RWPE1 (cell line): ENCODE results near the gene TMEM184C.

Experiments
- CTCF ChIA-PET: fragments of 350-600 bp; sonication (Branson Sonifier 250); formaldehyde crosslinking; extraction: SDS; loops from one replicate; lab custom pipeline; 2021; lab: Yijun Ruan, JAX
- POLR2A ChIA-PET: fragments of 400-600 bp; formaldehyde crosslinking; extraction: SDS; loops from one replicate; lab custom pipeline; 2020; ENCODE audit warnings: antibody characterized with exemption; ENCODE audit not compliant: low non-redundant PET; lab: Yijun Ruan, JAX
- DNase-seq: peaks from one replicate; pipeline ENCODE4 v3.0.0; 2012; ENCODE audit warnings: low spot score
- H3K27ac ChIP-seq: fragments of 450-650 bp; 2 replicates; pipeline ENCODE4 v1.5.1; 2017
- TF ChIP-seq, protein P1 (sequence below): fragments of 450-650 bp; conservative IDR thresholded peaks from 2 replicates; pipeline ENCODE4 v1.5.1; 2017; ENCODE audit warnings: low read depth, mild to moderate bottlenecking

The TMEM184C gene

GRCh38 chr4:147596377-147596776 is 20.8 kb upstream of the TMEM184C start:
- peak; percentile 25 for DNase-seq
- CTCF ChIA-PET, result interaction anchor here (0.6 to 1.6 kb wide), 3 partner anchors 26 to 1349 kb away, joined by 3 to 6 read pairs (median 3); no protein-coding TSS in a partner anchor
- no peak overlapping the region for H3K27ac ChIP-seq
- POLR2A ChIA-PET, result no interaction called here
- TF ChIP-seq, protein P1, sequence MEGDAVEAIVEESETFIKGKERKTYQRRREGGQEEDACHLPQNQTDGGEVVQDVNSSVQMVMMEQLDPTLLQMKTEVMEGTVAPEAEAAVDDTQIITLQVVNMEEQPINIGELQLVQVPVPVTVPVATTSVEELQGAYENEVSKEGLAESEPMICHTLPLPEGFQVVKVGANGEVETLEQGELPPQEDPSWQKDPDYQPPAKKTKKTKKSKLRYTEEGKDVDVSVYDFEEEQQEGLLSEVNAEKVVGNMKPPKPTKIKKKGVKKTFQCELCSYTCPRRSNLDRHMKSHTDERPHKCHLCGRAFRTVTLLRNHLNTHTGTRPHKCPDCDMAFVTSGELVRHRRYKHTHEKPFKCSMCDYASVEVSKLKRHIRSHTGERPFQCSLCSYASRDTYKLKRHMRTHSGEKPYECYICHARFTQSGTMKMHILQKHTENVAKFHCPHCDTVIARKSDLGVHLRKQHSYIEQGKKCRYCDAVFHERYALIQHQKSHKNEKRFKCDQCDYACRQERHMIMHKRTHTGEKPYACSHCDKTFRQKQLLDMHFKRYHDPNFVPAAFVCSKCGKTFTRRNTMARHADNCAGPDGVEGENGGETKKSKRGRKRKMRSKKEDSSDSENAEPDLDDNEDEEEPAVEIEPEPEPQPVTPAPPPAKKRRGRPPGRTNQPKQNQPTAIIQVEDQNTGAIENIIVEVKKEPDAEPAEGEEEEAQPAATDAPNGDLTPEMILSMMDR, result no peak

DNA sequence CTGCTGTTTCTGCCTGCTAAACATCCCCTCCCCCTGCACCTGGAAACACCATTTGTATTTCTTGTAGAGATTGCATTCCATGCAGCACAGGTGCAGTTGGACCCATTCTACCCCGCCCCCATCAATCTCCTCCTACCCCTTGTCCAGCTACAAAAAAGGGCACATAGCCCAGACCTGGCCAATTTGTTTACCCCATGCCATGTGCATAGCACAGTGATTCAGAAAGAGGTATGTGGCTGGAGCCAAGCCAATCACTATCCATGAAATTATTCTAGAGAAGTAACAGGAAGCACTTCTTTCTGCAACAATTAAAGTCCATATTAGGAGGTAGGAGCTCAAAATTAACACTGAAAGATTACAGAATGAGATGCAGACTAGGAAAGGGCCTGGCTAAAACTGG is 20.2 kb upstream of the TMEM184C start:
- ChIA-PET POLR2A (no interaction called here), CTCF (interaction anchor here (0.6 to 1.6 kb wide), 5 partner anchors 8 to 1349 kb away, joined by 3 to 6 read pairs (median 3); no protein-coding TSS in a partner anchor)
- TF ChIP-seq, protein P1, result no peak
- H3K27ac ChIP-seq, result no peak overlapping the region
- DNase-seq, result peak; percentile 81

DNA sequence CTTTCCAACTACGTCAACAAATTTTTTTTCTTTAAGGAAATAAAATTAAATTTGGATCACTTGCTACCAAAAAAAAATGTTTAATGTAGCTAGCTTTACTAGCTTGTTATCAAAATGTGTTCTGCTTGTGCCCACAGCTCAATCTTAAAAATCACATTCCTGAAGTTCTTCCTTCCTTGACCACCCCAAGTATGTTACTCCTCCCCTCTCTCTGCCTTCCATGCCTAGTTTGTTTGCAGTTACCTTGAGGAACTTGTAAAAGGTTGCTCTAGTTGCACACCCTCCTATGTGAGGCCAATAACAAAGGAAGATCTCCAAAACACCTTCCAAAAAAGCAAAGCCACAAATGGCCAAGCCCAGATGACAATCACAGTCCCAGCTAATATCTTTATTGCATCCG is 19.6 kb upstream of the TMEM184C start:
- DNase-seq, result no peak
- TF ChIP-seq, protein P1, result no peak
- POLR2A ChIA-PET, result no interaction called here
- CTCF ChIA-PET, result interaction anchor here (0.6 to 1.6 kb wide), 4 partner anchors 9 to 343 kb away, joined by 3 to 4 read pairs (median 4); no protein-coding TSS in a partner anchor
- no peak overlapping the region for H3K27ac ChIP-seq

DNA sequence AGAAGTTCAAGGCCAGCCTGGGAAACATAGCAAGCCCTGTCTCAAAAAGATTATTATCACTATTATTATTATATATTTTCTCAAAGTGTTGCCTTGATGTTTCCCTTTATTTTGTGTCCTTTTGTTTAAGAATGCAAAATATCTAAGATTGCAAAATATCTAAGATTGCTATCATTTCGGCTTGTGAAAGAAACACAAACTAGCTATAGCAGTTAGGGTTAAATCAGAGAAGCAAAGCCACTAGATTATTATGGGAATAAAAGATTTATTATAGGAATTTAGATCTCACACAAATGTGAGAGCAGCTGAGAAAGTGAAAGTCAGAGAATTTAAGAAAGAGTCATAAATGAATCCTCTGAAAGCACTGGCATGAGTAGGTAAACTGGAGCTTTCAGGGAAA is 18.0 kb upstream of the TMEM184C start:
- ChIA-PET CTCF (no interaction called here), POLR2A (no interaction called here)
- TF ChIP-seq, protein P1, result no peak
- H3K27ac ChIP-seq, result no peak overlapping the region
- DNase-seq, result no peak

GRCh38 chr4:147599769-147600168 is 17.4 kb upstream of the TMEM184C start:
- TF ChIP-seq, protein P1, result no peak
- no peak overlapping the region for H3K27ac ChIP-seq
- CTCF ChIA-PET, result no interaction called here
- POLR2A ChIA-PET, result no interaction called here
- DNase-seq, result no peak

DNA sequence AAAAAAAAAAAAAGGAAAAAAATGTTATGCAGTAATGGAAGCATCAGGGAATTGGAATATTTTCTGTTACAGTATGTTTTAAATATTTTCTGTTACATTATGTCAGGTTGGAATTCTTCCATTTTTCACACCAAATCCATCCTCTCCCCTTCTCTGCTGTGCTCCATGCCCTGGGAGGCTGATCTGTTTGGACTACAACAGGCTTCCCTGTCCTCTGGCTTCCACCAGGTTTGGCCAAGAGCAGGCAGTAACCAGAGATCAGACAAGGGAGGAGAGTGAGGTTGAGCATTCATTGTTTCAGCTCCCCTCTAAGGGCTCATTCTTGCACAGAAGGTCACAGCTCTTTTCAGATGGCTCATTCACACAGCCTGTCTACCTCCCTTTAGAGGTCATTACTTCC is 11.7 kb upstream of the TMEM184C start:
- POLR2A ChIA-PET, result no interaction called here

More for the DNA sequence above, 11.7 kb upstream of the TMEM184C start:
- TF ChIP-seq, protein P1, result no peak
- no peak for DNase-seq
- no peak overlapping the region for H3K27ac ChIP-seq
- CTCF ChIA-PET, result interaction anchor here (0.6 kb wide), 1 partner anchor 163 kb away, joined by 4 read pairs; no protein-coding TSS in a partner anchor
